Activated CD8-positive, alpha-beta T cell treated with anti-CD3 and anti-CD28 coated beads for 36 hours (primary cell): ENCODE results near the gene TSHZ1. TPM values are rescaled to one million over a fixed set of nuclear protein-coding genes. Genes with fewer than 3 reads are reported as not detected.

Experiments used
- ATAC-seq: fragments of 200-7000 bp; cut with Tn5 transposase; one replicate; pipeline ENCODE4 v1.10.0; 2021; ENCODE audit warnings: mild to moderate bottlenecking, moderate library complexity
- CTCF ChIA-PET: fragments of 350-600 bp; sonication (Branson Sonifier 250); formaldehyde crosslinking; loops from one replicate; lab custom pipeline; 2021; ENCODE audit warnings: antibody characterized with exemption; lab: Charles Lee
- POLR2A ChIA-PET: fragments of 350-600 bp; sonication (Branson Sonifier 250); formaldehyde crosslinking; loops from one replicate; lab custom pipeline; 2021; ENCODE audit warnings: antibody characterized with exemption; lab: Charles Lee
- DNase-seq: peaks from one replicate; pipeline ENCODE4 v3.0.0-alpha.2; 2020
- H3K27ac Mint-ChIP-seq: one replicate; pipeline ENCODE4 v1.8.0; 2021; ENCODE audit warnings: mild to moderate bottlenecking, mixed read lengths
- H3K27me3 Mint-ChIP-seq: one replicate; pipeline ENCODE4 v1.8.0; 2021; ENCODE audit warnings: mixed read lengths
- H3K36me3 Mint-ChIP-seq: one replicate; pipeline ENCODE4 v1.8.0; 2021; ENCODE audit warnings: low read depth, mixed read lengths
- H3K4me1 Mint-ChIP-seq: one replicate; pipeline ENCODE4 v1.8.0; 2021; ENCODE audit warnings: low read depth, mixed read lengths
- H3K4me3 Mint-ChIP-seq: one replicate; pipeline ENCODE4 v1.8.0; 2021; ENCODE audit warnings: mild to moderate bottlenecking, moderate library complexity, mixed read lengths
- H3K9me3 Mint-ChIP-seq: one replicate; pipeline ENCODE4 v1.8.0; 2021; ENCODE audit warnings: mixed read lengths
- CTCF ChIP-seq: fragments of 200-600 bp; IDR thresholded peaks from one replicate; pipeline ENCODE4 v1.8.0; 2022; ENCODE audit warnings: antibody characterized with exemption, mild to moderate bottlenecking
- intact Hi-C: fragments of 100-400 bp; cut with micrococcal nuclease; formaldehyde crosslinking; loops from one replicate; pipeline ENCODE4 v1.10.0; 2022
- total RNA-seq, 2 experiments: library from RNA; stranded (reverse); gene quantifications; one replicate each; pipeline ENCODE4 v1.2.3, GENCODE V29; 2021

Gene TSHZ1
- total RNA-seq, 2 experiments from 2014 or later = 10.8 to 11.0 TPM

GRCh38 chr18:75204732-75205513, 5.7 kb upstream of the TSHZ1 start:
- peaks cover 11% of the 10 kb centered on the region for H3K36me3 Mint-ChIP-seq
- peaks cover 17% of the 10 kb centered on the region for H3K27me3 Mint-ChIP-seq
- ATAC-seq (no peak), DNase-seq (no peak)
- peaks cover 31% of the 10 kb centered on the region for H3K4me1 Mint-ChIP-seq
- H3K9me3 Mint-ChIP-seq = no peaks in the 10 kb centered on the region
- TF ChIP-seq CTCF = no peak
- ChIA-PET POLR2A (no interaction called here), CTCF (interaction anchor here (1.4 kb wide), 1 partner anchor 581 kb away, joined by 3 read pairs; no protein-coding TSS in a partner anchor)
- intact Hi-C loops = loop anchor here (5.0 kb wide), 1 partner anchor 708 kb away; the partner anchor contains the start of gene CNDP2
- peak overlapping the region; percentile 67 for H3K4me3 Mint-ChIP-seq
- H3K27ac Mint-ChIP-seq = no peak overlapping the region

- Mint-ChIP-seq H3K4me3 (peak overlapping the region; percentile 67), H3K27me3 (peaks cover 17% of the 10 kb centered on the region), H3K9me3 (no peaks in the 10 kb centered on the region), H3K36me3 (peaks cover 9% of the 10 kb centered on the region), H3K27ac (no peak overlapping the region), H3K4me1 (peaks cover 34% of the 10 kb centered on the region)
- DNase-seq (no peak), ATAC-seq (no peak)
- ChIA-PET POLR2A (no interaction called here), CTCF (interaction anchor here (1.4 kb wide), 1 partner anchor 582 kb away, joined by 3 read pairs; no protein-coding TSS in a partner anchor)
- no peak for TF ChIP-seq CTCF
- intact Hi-C loops = loop anchor here (5.0 kb wide), 1 partner anchor 708 kb away; the partner anchor contains the start of gene CNDP2
These were observed 5.0 kb upstream of the TSHZ1 start for GRCh38 chr18:75205514-75206132.

GRCh38 chr18:75206452-75207309, 3.9 kb upstream of the TSHZ1 start:
- intact Hi-C loops = loop anchor here (5.0 kb wide), 1 partner anchor 709 kb away; the partner anchor contains the start of gene CNDP2
- CTCF ChIA-PET = no interaction called here
- H3K27me3 Mint-ChIP-seq = peaks cover 17% of the 10 kb centered on the region
- POLR2A ChIA-PET = no interaction called here
- H3K4me3 Mint-ChIP-seq = peak overlapping the region; percentile 94
- H3K27ac Mint-ChIP-seq = no peak overlapping the region
- peaks cover 10% of the 10 kb centered on the region for H3K36me3 Mint-ChIP-seq
- H3K4me1 Mint-ChIP-seq = peaks cover 31% of the 10 kb centered on the region
- TF ChIP-seq CTCF = no peak
- no peaks in the 10 kb centered on the region for H3K9me3 Mint-ChIP-seq
- no peak for ATAC-seq
- no peak for DNase-seq

GRCh38 chr18:75207310-75208154, 3.1 kb upstream of the TSHZ1 start:
- TF ChIP-seq CTCF = no peak
- Mint-ChIP-seq H3K27ac (peak overlapping the region; percentile 87), H3K27me3 (peaks cover 17% of the 10 kb centered on the region), H3K9me3 (no peaks in the 10 kb centered on the region), H3K4me3 (peak overlapping the region; percentile 94), H3K4me1 (peaks cover 33% of the 10 kb centered on the region), H3K36me3 (peaks cover 10% of the 10 kb centered on the region)
- intact Hi-C loops = loop anchor here (5.0 kb wide), 1 partner anchor 710 kb away; the partner anchor contains the start of gene CNDP2
- peak; percentile 56 for DNase-seq
- ATAC-seq = peak; percentile 10
- POLR2A ChIA-PET = interaction anchor here (2.4 kb wide), 1 partner anchor 38 kb away, joined by 8 read pairs; no protein-coding TSS in a partner anchor
- CTCF ChIA-PET = no interaction called here
